Upper lobe of left lung (tissue), 4 donors: ENCODE measurements around the gene FAXDC2.

ENCODE experiments used
- EP300 ChIP-seq, 4 donors: sonication (generic); formaldehyde crosslinking; IDR thresholded peaks; one replicate each; pipeline ENCODE4 v1.5.1; 2017; ENCODE audit warnings: antibody characterized with exemption in 4 of 4, control low read depth in 2 of 4
- POLR2A ChIP-seq, 4 donors: fragments of 450-650 bp; IDR thresholded peaks; one replicate each; pipeline ENCODE4 v1.5.1; 2016 to 2017; ENCODE audit warnings: antibody characterized with exemption in 4 of 4, mild to moderate bottlenecking in 2 of 4
- POLR2AphosphoS5 ChIP-seq, 2 donors: sonication (generic); formaldehyde crosslinking; IDR thresholded peaks; one replicate each; pipeline ENCODE4 v1.5.1; 2017; ENCODE audit warnings: antibody characterized with exemption in 2 of 2
- TF ChIP-seq, protein P1 (sequence below), 6 experiments: fragments of 450-650 bp in 4 of 6; fragments of 200-600 bp in 2 of 6; sonication (generic) in 2 of 6; IDR thresholded peaks; one replicate each; pipeline ENCODE4 v1.5.1; 2016 to 2019; ENCODE audit warnings: antibody characterized with exemption in 6 of 6

- TF ChIP-seq EP300 (IDR thresholded peaks at IDR 0.05) (no peak), POLR2A (IDR thresholded peaks at IDR 0.05) (no peak), POLR2AphosphoS5 (IDR thresholded peaks at IDR 0.05) (no peak)
- TF ChIP-seq, protein P1, sequence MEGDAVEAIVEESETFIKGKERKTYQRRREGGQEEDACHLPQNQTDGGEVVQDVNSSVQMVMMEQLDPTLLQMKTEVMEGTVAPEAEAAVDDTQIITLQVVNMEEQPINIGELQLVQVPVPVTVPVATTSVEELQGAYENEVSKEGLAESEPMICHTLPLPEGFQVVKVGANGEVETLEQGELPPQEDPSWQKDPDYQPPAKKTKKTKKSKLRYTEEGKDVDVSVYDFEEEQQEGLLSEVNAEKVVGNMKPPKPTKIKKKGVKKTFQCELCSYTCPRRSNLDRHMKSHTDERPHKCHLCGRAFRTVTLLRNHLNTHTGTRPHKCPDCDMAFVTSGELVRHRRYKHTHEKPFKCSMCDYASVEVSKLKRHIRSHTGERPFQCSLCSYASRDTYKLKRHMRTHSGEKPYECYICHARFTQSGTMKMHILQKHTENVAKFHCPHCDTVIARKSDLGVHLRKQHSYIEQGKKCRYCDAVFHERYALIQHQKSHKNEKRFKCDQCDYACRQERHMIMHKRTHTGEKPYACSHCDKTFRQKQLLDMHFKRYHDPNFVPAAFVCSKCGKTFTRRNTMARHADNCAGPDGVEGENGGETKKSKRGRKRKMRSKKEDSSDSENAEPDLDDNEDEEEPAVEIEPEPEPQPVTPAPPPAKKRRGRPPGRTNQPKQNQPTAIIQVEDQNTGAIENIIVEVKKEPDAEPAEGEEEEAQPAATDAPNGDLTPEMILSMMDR (IDR thresholded peaks at IDR 0.05): no peak
Observed at GRCh38 chr5:154816891-154817492, 33.4 kb downstream of the FAXDC2 start.
